HepG2 (cell line): Measurements from ENCODE around the gene BCL2. TPM values are rescaled to one million over a fixed set of nuclear protein-coding genes. Genes with fewer than 3 reads are reported as not detected.

Source experiments
- ATAC-seq: fragments of 200-7000 bp; cut with Tn5 transposase; 3 replicates; pipeline ENCODE4 v1.9.1; 2020; ENCODE audit warnings: mild to moderate bottlenecking, moderate library complexity
- BruUV-seq: library from RNA; stranded (reverse); fragments of 400-500 nt; replicated peaks from 2 replicates; lab custom pipeline; 2021; lab: Mats Ljungman, UMichigan
- CTCF ChIA-PET: fragments of 300-600 bp; formaldehyde crosslinking; extraction: SDS; loops from one replicate; lab custom pipeline; 2021; ENCODE audit warnings: low total read pairs, inconsistent platforms, low intra/inter-chr PET ratio; lab: Yijun Ruan, JAX
- POLR2A ChIA-PET: fragments of 350-600 bp; sonication (Branson Sonifier 250); formaldehyde crosslinking; loops from one replicate; lab custom pipeline; 2020; ENCODE audit warnings: antibody characterized with exemption, inconsistent platforms; lab: Yijun Ruan, JAX
- DNase-seq: peaks from one replicate; pipeline ENCODE4 v3.0.0-alpha.2; 2015; ENCODE audit warnings: low spot score
- FAIRE-seq: peaks from 3 replicates; lab custom pipeline; 2011; peaks lifted over from hg19 to GRCh38; lab: Jason Lieb, UNC
- H2AFZ ChIP-seq: one replicate; pipeline ENCODE4 v1.6.1; 2011; ENCODE audit warnings: low read length, inconsistent platforms
- H3K27ac ChIP-seq: fragments of 300-600 bp; 3 replicates; pipeline ENCODE4 v1.8.0; 2011; ENCODE audit warnings: mixed run types, mild to moderate bottlenecking, mixed read lengths, low read length, inconsistent platforms; ENCODE audit not compliant: insufficient read depth; ENCODE audit errors: extremely low read length
- H3K27me3 ChIP-seq, 2 experiments: fragments of 200-600 bp in 1 of 2; 2 replicates in 1 of 2; 3 replicates in 1 of 2; pipeline versions ENCODE4 v1.6.0 to v1.8.0; 2011; ENCODE audit warnings: low read length in 2 of 2, mild to moderate bottlenecking in 2 of 2, moderate library complexity in 2 of 2, inconsistent platforms in 1 of 2; ENCODE audit not compliant: insufficient read depth in 2 of 2, control insufficient read depth in 1 of 2
- H3K36me3 ChIP-seq, 2 experiments: fragments of 200-600 bp in 1 of 2; replicated peaks in 1 of 2; 2 replicates in 1 of 2; 3 replicates in 1 of 2; pipeline versions ENCODE4 v1.5.1 to v1.8.0; 2011; ENCODE audit warnings: low read length in 2 of 2, inconsistent platforms in 1 of 2; ENCODE audit not compliant: insufficient read depth in 2 of 2, control insufficient read depth in 1 of 2
- H3K4me1 ChIP-seq: 2 replicates; pipeline ENCODE4 v1.5.1; 2012; ENCODE audit warnings: low read length, inconsistent platforms; ENCODE audit not compliant: insufficient read depth
- H3K4me2 ChIP-seq: 2 replicates; pipeline ENCODE4 v1.6.0; 2011; ENCODE audit warnings: low read depth, low read length, inconsistent platforms
- H3K4me3 ChIP-seq, 3 experiments: fragments of 200-600 bp in 1 of 3; sonication (generic), shearing (Covaris generic) in 1 of 3; replicated peaks in 1 of 3; 2 replicates each; pipeline ENCODE4 v1.5.1; 2011 to 2016; ENCODE audit warnings: low read length in 3 of 3, inconsistent platforms in 2 of 3, low read depth in 2 of 3, mild to moderate bottlenecking in 2 of 3, control low read depth in 1 of 3, mixed read lengths in 1 of 3; ENCODE audit not compliant: insufficient read depth in 1 of 3
- H3K79me2 ChIP-seq: one replicate; pipeline ENCODE4 v1.6.1; 2011; ENCODE audit warnings: low read length, inconsistent platforms; ENCODE audit not compliant: insufficient read depth
- H3K9ac ChIP-seq: 2 replicates; pipeline ENCODE4 v1.6.0; 2011; ENCODE audit warnings: mild to moderate bottlenecking, low read depth, low read length, inconsistent platforms; ENCODE audit not compliant: insufficient read depth
- H3K9me3 ChIP-seq: 2 replicates; pipeline ENCODE4 v1.5.1; 2012; ENCODE audit warnings: mild to moderate bottlenecking, low read length
- H4K20me1 ChIP-seq: 2 replicates; pipeline ENCODE4 v1.6.0; 2011; ENCODE audit warnings: inconsistent platforms, mild to moderate bottlenecking, low read length, moderate library complexity; ENCODE audit not compliant: insufficient read depth
- BCL6 ChIP-seq: IDR thresholded peaks from 2 replicates; pipeline ENCODE4 v1.6.1; 2016; ENCODE audit warnings: missing genetic modification reagents, missing compliant biosample characterization
- GATAD2A ChIP-seq: IDR thresholded peaks from 2 replicates; pipeline ENCODE4 v1.6.1; 2016
- GLI4 ChIP-seq: sonication (generic); formaldehyde crosslinking; IDR thresholded peaks from 2 replicates; pipeline ENCODE4 v1.5.1; 2020; ENCODE audit warnings: missing genetic modification reagents, mild to moderate bottlenecking, moderate library complexity, borderline replicate concordance
- PRMT3 ChIP-seq: sonication (generic); formaldehyde crosslinking; IDR thresholded peaks from 2 replicates; pipeline ENCODE4 v1.8.1; 2022; ENCODE audit warnings: low read depth, mild to moderate bottlenecking, moderate library complexity, missing genetic modification reagents, borderline replicate concordance
- TBX3 ChIP-seq: fragments of 450-650 bp; IDR thresholded peaks from 2 replicates; pipeline ENCODE4 v1.6.1; 2017; ENCODE audit warnings: antibody characterized with exemption, mild to moderate bottlenecking, inconsistent platforms, borderline replicate concordance
- ZKSCAN1 ChIP-seq: fragments of 150-350 bp; IDR thresholded peaks from 2 replicates; pipeline ENCODE4 v1.6.1; 2014; ENCODE audit warnings: low read length
- WGBS: methylation state at CpG from one replicate; pipeline ENCODE4 v1.1.6; 2017; ENCODE audit warnings: low lambda C conversion rate; 5-methylcytosine and 5-hydroxymethylcytosine counted together
- in situ Hi-C: cut with HindIII; loops from 2 replicates; pipeline ENCODE4 v1.10.0; 2017; ENCODE audit warnings: low pct_unique_long_range_greater_than_20kb; ENCODE audit not compliant: extremely low pct_ligation_motif_present
- intact Hi-C: fragments of 100-400 bp; cut with micrococcal nuclease; formaldehyde crosslinking; loops from one replicate; pipeline ENCODE4 v1.10.0; 2022; ENCODE audit not compliant: unreplicated experiment
- polyA plus RNA-seq, 8 experiments: library from polyadenylated mRNA; depleted of rRNA in 3 of 8; stranded (reverse) in 7 of 8; unstranded in 1 of 8; fragments of >200 nt; fragmentation: Illumina TruSeq in 4 of 8; extraction: Trizol in 4 of 8; gene quantifications; 2 replicates each; pipeline versions ENCODE4 v1.2.1 to v1.2.3, GENCODE V29; 2011 to 2016; ENCODE audit warnings: low read depth in 4 of 8, missing spikeins in 1 of 8, mixed read lengths in 1 of 8; ENCODE audit not compliant: insufficient read depth in 1 of 8
- total RNA-seq, 5 experiments: library from RNA; depleted of rRNA; stranded (reverse); fragments of >200 nt; fragmentation: Illumina TruSeq; extraction: Trizol; gene quantifications; 2 replicates each; pipeline ENCODE4 v1.2.3, GENCODE V29; 2016; ENCODE audit warnings: low read depth in 1 of 5
- TF ChIP-seq, protein P1 (sequence below): sonication (generic); formaldehyde crosslinking; IDR thresholded peaks from 2 replicates; pipeline ENCODE4 v1.4.0; 2020; ENCODE audit warnings: missing genetic modification reagents

Gene BCL2
- total and polyA plus RNA-seq, 2 of the 13 experiments (the other 11 are each of a cell fraction or from before 2014, with no cell fraction given): 0.07 to 0.53 TPM

DNA sequence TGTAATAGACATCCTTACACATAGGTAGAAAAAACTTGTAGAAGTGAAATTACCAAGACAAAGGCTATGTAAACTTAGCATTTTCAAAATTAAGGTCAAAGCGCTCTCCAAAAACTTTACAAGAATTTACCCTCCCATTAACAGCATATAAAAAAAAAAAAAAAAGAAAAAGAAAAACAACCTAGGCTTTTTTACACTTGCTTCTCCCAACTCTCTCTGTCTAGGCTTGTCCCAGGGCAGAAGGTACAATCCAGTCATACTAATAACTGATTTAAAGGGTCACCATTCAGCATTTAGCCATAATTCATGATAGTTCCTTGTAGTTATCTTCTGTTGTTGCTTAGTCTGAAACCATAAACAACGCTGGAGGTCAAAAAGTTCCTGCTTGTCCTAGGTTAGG, 130.5 kb downstream of the BCL2 start:
- DNase-seq (no peak), FAIRE-seq (no peak), ATAC-seq (no peak)
- ChIA-PET CTCF (no interaction called here), POLR2A (no interaction called here)
- intact Hi-C loops: no loop called here
- Histone ChIP-seq H3K4me2 (no peak overlapping the region), H2AFZ (no peak overlapping the region), H3K4me3 (no peak overlapping the region), H3K27ac (no peak overlapping the region), H3K4me1 (no peaks in the 10 kb centered on the region), H3K27me3 (no peaks in the 10 kb centered on the region; a peak in 1 of 5 replicates), H3K36me3 (no peaks in the 10 kb centered on the region), H3K79me2 (no peaks in the 10 kb centered on the region), H3K9me3 (no peaks in the 10 kb centered on the region), H4K20me1 (no peaks in the 10 kb centered on the region), H3K9ac (no peak overlapping the region)
- TF ChIP-seq TBX3 (no peak), GATAD2A (CRISPR knock-in tag) (no peak), GLI4 (no peak), ZKSCAN1 (no peak), BCL6 (CRISPR knock-in tag) (no peak), PRMT3 (CRISPR knock-in tag) (no peak)
- TF ChIP-seq, protein P1, sequence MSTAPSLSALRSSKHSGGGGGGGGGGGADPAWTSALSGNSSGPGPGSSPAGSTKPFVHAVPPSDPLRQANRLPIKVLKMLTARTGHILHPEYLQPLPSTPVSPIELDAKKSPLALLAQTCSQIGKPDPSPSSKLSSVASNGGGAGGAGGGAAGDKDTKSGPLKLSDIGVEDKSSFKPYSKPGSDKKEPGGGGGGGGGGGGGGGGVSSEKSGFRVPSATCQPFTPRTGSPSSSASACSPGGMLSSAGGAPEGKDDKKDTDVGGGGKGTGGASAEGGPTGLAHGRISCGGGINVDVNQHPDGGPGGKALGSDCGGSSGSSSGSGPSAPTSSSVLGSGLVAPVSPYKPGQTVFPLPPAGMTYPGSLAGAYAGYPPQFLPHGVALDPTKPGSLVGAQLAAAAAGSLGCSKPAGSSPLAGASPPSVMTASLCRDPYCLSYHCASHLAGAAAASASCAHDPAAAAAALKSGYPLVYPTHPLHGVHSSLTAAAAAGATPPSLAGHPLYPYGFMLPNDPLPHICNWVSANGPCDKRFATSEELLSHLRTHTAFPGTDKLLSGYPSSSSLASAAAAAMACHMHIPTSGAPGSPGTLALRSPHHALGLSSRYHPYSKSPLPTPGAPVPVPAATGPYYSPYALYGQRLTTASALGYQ (CRISPR knock-in tag): no peak
- 48% methylated on average over 2 of the region's 2 CpGs for WGBS
- in situ Hi-C loops: no loop called here
- BruUV-seq: no TSS peak
